GM12873 (cell line): Measurements from ENCODE around the gene KLHL29.

Experiments
- CTCF ChIP-seq: IDR thresholded peaks from 2 replicates; pipeline ENCODE4 v1.5.1; 2012; ENCODE audit warnings: low read depth, mild to moderate bottlenecking, moderate library complexity, low read length, control low read depth; ENCODE audit not compliant: insufficient read depth; ENCODE audit errors: missing control alignments

The KLHL29 gene

GRCh38 chr2:23441414-23441813, 56.4 kb downstream of the KLHL29 start:
- TF ChIP-seq CTCF: no peak

- no peak for TF ChIP-seq CTCF
Observed at GRCh38 chr2:23445450-23445868, 60.5 kb downstream of the KLHL29 start.

GRCh38 chr2:23446916-23447315, 61.9 kb downstream of the KLHL29 start:
- no peak for TF ChIP-seq CTCF

- no peak for TF ChIP-seq CTCF
Observed at GRCh38 chr2:23447405-23447804, 62.4 kb downstream of the KLHL29 start.

GRCh38 chr2:23448906-23449305, 63.9 kb downstream of the KLHL29 start:
- TF ChIP-seq CTCF: no peak

GRCh38 chr2:23449413-23449812, 64.4 kb downstream of the KLHL29 start:
- no peak for TF ChIP-seq CTCF

- TF ChIP-seq CTCF: no peak
Observed at GRCh38 chr2:23449831-23450331, 64.9 kb downstream of the KLHL29 start.
